H1 (cell line): ENCODE results near the gene ITPKB. TPM values are rescaled to one million over a fixed set of nuclear protein-coding genes. Genes with fewer than 3 reads are reported as not detected.

Experiments
- CTCF ChIA-PET: fragments of 300-600 bp; sonication (Branson Sonifier 250); formaldehyde crosslinking; loops from one replicate; lab custom pipeline; 2021; ENCODE audit not compliant: partially characterized antibody; lab: Charles Lee
- POLR2A ChIA-PET: fragments of 300-600 bp; sonication (Branson Sonifier 250); formaldehyde crosslinking; loops from one replicate; lab custom pipeline; 2021; ENCODE audit warnings: inconsistent platforms; ENCODE audit not compliant: partially characterized antibody; lab: Charles Lee
- DNase-seq, 2 experiments: peaks; one replicate each; pipeline versions ENCODE4 v3.0.0 to v3.0.0-alpha.2; 2010 to 2022; ENCODE audit warnings: low spot score in 2 of 2, low read depth in 1 of 2, mixed read lengths in 1 of 2
- FAIRE-seq: peaks from 2 replicates; lab custom pipeline; 2011; peaks lifted over from hg19 to GRCh38; lab: Jason Lieb, UNC
- H2AFZ ChIP-seq: 2 replicates; pipeline ENCODE4 v1.8.1; 2012; ENCODE audit warnings: low read length, inconsistent platforms
- H2AK5ac ChIP-seq: 2 replicates; pipeline ENCODE4 v1.6.1; 2013; ENCODE audit warnings: low read depth, low read length
- H2BK120ac ChIP-seq: replicated peaks from 2 replicates; pipeline ENCODE3; 2013; ENCODE audit warnings: low read depth, low read length, inconsistent platforms
- H2BK12ac ChIP-seq: 2 replicates; pipeline ENCODE4 v1.6.1; 2013; ENCODE audit warnings: low read depth, low read length
- H2BK15ac ChIP-seq: 2 replicates; pipeline ENCODE4 v1.6.1; 2013; ENCODE audit warnings: low read length
- H2BK20ac ChIP-seq: 2 replicates; pipeline ENCODE4 v1.6.1; 2013; ENCODE audit warnings: low read length
- H2BK5ac ChIP-seq: 2 replicates; pipeline ENCODE4 v1.6.1; 2013; ENCODE audit warnings: low read depth, low read length
- H3K14ac ChIP-seq: 2 replicates; pipeline ENCODE4 v1.6.1; 2013; ENCODE audit warnings: inconsistent platforms; ENCODE audit not compliant: insufficient read length
- H3K18ac ChIP-seq: 2 replicates; pipeline ENCODE4 v1.6.1; 2013; ENCODE audit warnings: low read length; ENCODE audit errors: extremely low read depth
- H3K23ac ChIP-seq: 2 replicates; pipeline ENCODE4 v1.6.1; 2013; ENCODE audit warnings: inconsistent platforms; ENCODE audit not compliant: insufficient read length
- H3K23me2 ChIP-seq: 2 replicates; pipeline ENCODE4 v1.6.1; 2013; ENCODE audit warnings: low read depth, low read length
- H3K27ac ChIP-seq: 2 replicates; pipeline ENCODE4 v1.6.1; 2011; ENCODE audit warnings: low read depth, low read length, inconsistent platforms
- H3K27me3 ChIP-seq, 4 experiments: replicated peaks in 1 of 4; 1 replicate in 1 of 4; 2 replicates in 3 of 4; pipeline versions ENCODE4 v1.6.1 to v1.8.1; 2011 to 2013; ENCODE audit warnings: low read length in 3 of 4, mild to moderate bottlenecking in 3 of 4, inconsistent platforms in 2 of 4, mixed read lengths in 2 of 4, moderate library complexity in 1 of 4; ENCODE audit not compliant: control insufficient read depth in 3 of 4, insufficient read depth in 3 of 4; ENCODE audit errors: extremely low read depth in 1 of 4
- H3K36me3 ChIP-seq, 4 experiments: 2 replicates each; pipeline versions ENCODE4 v1.6.1 to v1.8.1; 2011 to 2013; ENCODE audit warnings: mild to moderate bottlenecking in 4 of 4, low read length in 3 of 4, moderate library complexity in 2 of 4, control low read depth in 1 of 4, inconsistent platforms in 1 of 4; ENCODE audit not compliant: insufficient read depth in 4 of 4, control insufficient read depth in 2 of 4
- H3K4ac ChIP-seq: replicated peaks from 2 replicates; pipeline ENCODE3; 2013; ENCODE audit warnings: low read length, low read depth, mixed read lengths, inconsistent platforms; ENCODE audit not compliant: insufficient read length
- H3K4me1 ChIP-seq, 4 experiments: replicated peaks in 1 of 4; 1 replicate in 1 of 4; 2 replicates in 3 of 4; pipeline versions ENCODE4 v1.6.1 to v1.8.1; 2011 to 2013; ENCODE audit warnings: low read length in 3 of 4, inconsistent platforms in 2 of 4, mixed read lengths in 1 of 4; ENCODE audit not compliant: insufficient read depth in 4 of 4, control insufficient read depth in 3 of 4
- H3K4me2 ChIP-seq, 2 experiments: 2 replicates each; pipeline versions ENCODE4 v1.6.1 to v1.8.1; 2011 to 2013; ENCODE audit warnings: low read depth in 2 of 2, low read length in 2 of 2, control low read depth in 1 of 2, inconsistent platforms in 1 of 2, mild to moderate bottlenecking in 1 of 2; ENCODE audit not compliant: insufficient read depth in 1 of 2
- H3K4me3 ChIP-seq, 4 experiments: fragments of 200-600, 300-600 bp in 1 of 4; sonication (generic), shearing (Covaris generic), sonication (Bioruptor Twin) in 1 of 4; 2 replicates each; pipeline versions ENCODE4 v1.5.1 to v1.8.1; 2011 to 2016; ENCODE audit warnings: low read length in 4 of 4, low read depth in 3 of 4, control low read depth in 2 of 4, inconsistent platforms in 2 of 4, mild to moderate bottlenecking in 2 of 4, mixed read lengths in 1 of 4, moderate library complexity in 1 of 4; ENCODE audit not compliant: insufficient read depth in 2 of 4; ENCODE audit errors: extremely low read depth in 1 of 4
- H3K56ac ChIP-seq: replicated peaks from 2 replicates; pipeline ENCODE3; 2013; ENCODE audit warnings: low read depth, mild to moderate bottlenecking, mixed read lengths, low read length, inconsistent platforms; ENCODE audit not compliant: insufficient read length
- H3K79me1 ChIP-seq: 2 replicates; pipeline ENCODE4 v1.6.1; 2013; ENCODE audit warnings: low read depth, low read length, control low read depth
- H3K79me2 ChIP-seq, 2 experiments: 2 replicates each; pipeline versions ENCODE4 v1.6.1 to v1.8.1; 2012 to 2013; ENCODE audit warnings: low read length in 2 of 2, mild to moderate bottlenecking in 2 of 2, inconsistent platforms in 1 of 2; ENCODE audit not compliant: insufficient read depth in 2 of 2, control insufficient read depth in 1 of 2
- H3K9ac ChIP-seq, 4 experiments: replicated peaks in 1 of 4; 1 replicate in 1 of 4; 2 replicates in 3 of 4; pipeline versions ENCODE4 v1.6.1 to v1.8.1; 2011 to 2013; ENCODE audit warnings: low read depth in 3 of 4, low read length in 3 of 4, control low read depth in 2 of 4, mild to moderate bottlenecking in 2 of 4, moderate library complexity in 2 of 4, inconsistent platforms in 1 of 4; ENCODE audit errors: extremely low read depth in 1 of 4
- H3K9me3 ChIP-seq, 2 experiments: 2 replicates each; pipeline versions ENCODE4 v1.6.1 to v1.8.1; 2012 to 2013; ENCODE audit warnings: mild to moderate bottlenecking in 2 of 2, moderate library complexity in 2 of 2, control low read depth in 1 of 2, inconsistent platforms in 1 of 2, low read depth in 1 of 2, low read length in 1 of 2, mixed read lengths in 1 of 2; ENCODE audit not compliant: insufficient read depth in 2 of 2
- H4K20me1 ChIP-seq, 2 experiments: replicated peaks in 1 of 2; 2 replicates each; pipeline versions ENCODE3 to v1.8.1; 2011 to 2013; ENCODE audit warnings: inconsistent platforms in 2 of 2, low read length in 2 of 2, mild to moderate bottlenecking in 1 of 2; ENCODE audit not compliant: insufficient read depth in 2 of 2, control insufficient read depth in 1 of 2
- H4K5ac ChIP-seq: 2 replicates; pipeline ENCODE4 v1.6.1; 2013; ENCODE audit warnings: low read length, low read depth, mixed read lengths, inconsistent platforms; ENCODE audit not compliant: insufficient read length
- H4K8ac ChIP-seq: 2 replicates; pipeline ENCODE4 v1.8.0; 2013; ENCODE audit warnings: mild to moderate bottlenecking, moderate library complexity, low read length, inconsistent platforms; ENCODE audit not compliant: insufficient read depth; ENCODE audit errors: extremely low read depth
- H4K91ac ChIP-seq: replicated peaks from 2 replicates; pipeline ENCODE3; 2013; ENCODE audit warnings: low read length, mixed read lengths, inconsistent platforms; ENCODE audit not compliant: insufficient read length
- CEBPB ChIP-seq: IDR thresholded peaks from 2 replicates; pipeline ENCODE4 v1.6.1; 2012; ENCODE audit warnings: low read depth, low read length
- KDM5A ChIP-seq: fragments of 200-600 bp; IDR thresholded peaks from 2 replicates; pipeline ENCODE4 v1.7.1; 2012; ENCODE audit warnings: mild to moderate bottlenecking, low read length, inconsistent platforms, mixed read lengths
- TBP ChIP-seq: IDR thresholded peaks from 2 replicates; pipeline ENCODE4 v1.6.1; 2011; ENCODE audit warnings: low read depth, low read length, improper control_type of control experiment
- WGBS, 2 experiments: shearing (Covaris generic) in 1 of 2; methylation state at CpG; one replicate each; pipeline versions ENCODE4 v1.1.6 to v1.1.7; 2013 to 2015; ENCODE audit warnings: low lambda C conversion rate in 2 of 2, mixed read lengths in 2 of 2, inconsistent platforms in 1 of 2, low coverage in 1 of 2, missing lambda C conversion rate in 1 of 2; ENCODE audit not compliant: insufficient replicate concordance in 2 of 2, insufficient coverage in 1 of 2, insufficient read length in 1 of 2; ENCODE audit errors: extremely low coverage in 1 of 2, missing lambda C conversion rate in 1 of 2; 5-methylcytosine and 5-hydroxymethylcytosine counted together
- polyA plus RNA-seq, 7 experiments: library from polyadenylated mRNA; depleted of rRNA in 3 of 7; stranded (reverse) in 5 of 7; unstranded in 2 of 7; fragments of >200 nt in 5 of 7; fragments of 200-250 nt in 2 of 7; gene quantifications; 1 replicate in 5 of 7; 2 replicates in 1 of 7; 4 replicates in 1 of 7; pipeline versions ENCODE4 v1.2.1 to v1.2.3, GENCODE V29; 2011 to 2013; ENCODE audit warnings: missing spikeins in 2 of 7, mixed read lengths in 2 of 7
- total RNA-seq: library from RNA; stranded (reverse); fragmentation: NEBNext Ultra II Directional; extraction: Animal tissue kit (Norgen Biotek cat#: 25700); gene quantifications from 2 replicates; pipeline ENCODE4 v1.2.1, GENCODE V29; 2021

Gene ITPKB
- total and polyA plus RNA-seq, 2 of the 8 experiments (the other 6 are each of a cell fraction or from before 2014, with no cell fraction given): 1.7 to 4.8 TPM

DNA sequence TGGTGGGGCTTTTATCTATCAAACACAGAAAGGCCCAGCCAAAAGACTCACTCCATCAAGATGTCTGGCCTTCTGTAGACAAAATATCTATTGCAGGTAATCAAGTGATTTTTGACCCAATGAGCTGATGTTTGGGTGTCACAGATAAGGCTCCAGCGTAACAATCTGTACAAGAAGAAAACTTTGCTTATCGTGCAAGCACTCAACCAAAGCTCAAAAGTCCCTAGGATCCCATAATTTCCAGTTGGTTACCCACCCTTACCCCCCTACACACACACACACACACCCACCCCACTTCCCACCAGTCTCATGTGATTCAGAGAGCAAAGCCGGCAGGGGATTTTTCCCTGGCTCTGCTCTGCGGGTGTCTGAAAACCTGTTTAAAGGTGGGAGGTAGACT, 5.8 kb downstream of the ITPKB start:
- H2BK20ac ChIP-seq: no peak overlapping the region
- peaks cover 7 to 23% (median 16%) of the 10 kb centered on the region in 4 experiments for H3K4me1 ChIP-seq
- FAIRE-seq (no peak), DNase-seq (no peak)
- 98% methylated on average over 4 of the region's 4 CpGs; no CpG with 5 or more reads in 1 of the 2 experiments for WGBS, 2 experiments
- no peaks in the 10 kb centered on the region for H3K79me2 ChIP-seq
- no peak overlapping the region for H4K5ac ChIP-seq
- no peaks in the 10 kb centered on the region; the same call in 1 of the 2 replicates for H3K79me1 ChIP-seq
- peaks cover 0 to 36% (median 26%) of the 10 kb centered on the region in 4 experiments; a peak in 5 of 7 replicates for H3K27me3 ChIP-seq
- H3K23ac ChIP-seq: no peak overlapping the region
- CTCF ChIA-PET: interaction anchor here (1.8 kb wide), 1 partner anchor 22 kb away, joined by 4 read pairs; no protein-coding TSS in a partner anchor
- H3K4me3 ChIP-seq: no peak overlapping the region
- TF ChIP-seq TBP: no peak
- no peak for TF ChIP-seq KDM5A
- no peak for TF ChIP-seq CEBPB
- no peak overlapping the region for H2BK5ac ChIP-seq
- H3K36me3 ChIP-seq: no peaks in the 10 kb centered on the region
- POLR2A ChIA-PET: interaction anchor here (1.0 kb wide), 1 partner anchor 63 kb away, joined by 3 read pairs; no protein-coding TSS in a partner anchor
- H3K4me2 ChIP-seq: no peak overlapping the region
- no peak overlapping the region for H3K4ac ChIP-seq
- no peak overlapping the region for H4K8ac ChIP-seq
- H2AK5ac ChIP-seq: no peak overlapping the region
- no peak overlapping the region for H3K18ac ChIP-seq
- H3K9me3 ChIP-seq: no peaks in the 10 kb centered on the region
- no peak overlapping the region for H3K56ac ChIP-seq
- no peak overlapping the region for H3K27ac ChIP-seq
- no peaks in the 10 kb centered on the region for H4K20me1 ChIP-seq
- no peak overlapping the region for H2BK15ac ChIP-seq
- no peak overlapping the region for H4K91ac ChIP-seq
- H3K23me2 ChIP-seq: peaks cover 20% of the 10 kb centered on the region
- H2BK12ac ChIP-seq: no peak overlapping the region
- no peak overlapping the region for H3K14ac ChIP-seq
- no peak overlapping the region for H2AFZ ChIP-seq
- H3K9ac ChIP-seq: no peak overlapping the region
- H2BK120ac ChIP-seq: no peak overlapping the region
